ENCODE results near the gene BFAR.

Gene BFAR

GRCh38 chr16:14608111-14608566, 24.6 kb upstream of the BFAR start:
- no peak overlapping the region for H3K4me3 ChIP-seq (replicated peaks; ENCODE audit: low read depth, low read length)
- no peak for TF ChIP-seq CTCF (IDR thresholded peaks at IDR 0.05; ENCODE audit: low read depth, low read length, missing control alignments)
- DNase-seq (ENCODE audit: extremely low read depth, low read depth) = no peak

- no peak overlapping the region for H3K4me3 ChIP-seq (replicated peaks; ENCODE audit: low read depth, low read length)
- TF ChIP-seq CTCF (IDR thresholded peaks at IDR 0.05; ENCODE audit: low read depth, low read length, missing control alignments) = no peak
- DNase-seq (ENCODE audit: extremely low read depth, low read depth) = no peak
Measured at GRCh38 chr16:14608604-14609003, 24.1 kb upstream of the BFAR start.

- no peak overlapping the region for H3K4me3 ChIP-seq (replicated peaks; ENCODE audit: low read depth, low read length)
- TF ChIP-seq CTCF (IDR thresholded peaks at IDR 0.05; ENCODE audit: low read depth, low read length, missing control alignments) = no peak
- no peak for DNase-seq (ENCODE audit: extremely low read depth, low read depth)
Measured at GRCh38 chr16:14609716-14610115, 23.0 kb upstream of the BFAR start.

- no peak for DNase-seq (ENCODE audit: extremely low read depth, low read depth)
- no peak overlapping the region for H3K4me3 ChIP-seq (replicated peaks; ENCODE audit: low read depth, low read length)
- TF ChIP-seq CTCF (IDR thresholded peaks at IDR 0.05; ENCODE audit: low read depth, low read length, missing control alignments) = no peak
Measured at GRCh38 chr16:14611660-14612059, 21.1 kb upstream of the BFAR start.

- no peak overlapping the region for H3K4me3 ChIP-seq (replicated peaks; ENCODE audit: low read depth, low read length)
- no peak for DNase-seq (ENCODE audit: extremely low read depth, low read depth)
- TF ChIP-seq CTCF (IDR thresholded peaks at IDR 0.05; ENCODE audit: low read depth, low read length, missing control alignments) = no peak
Measured at GRCh38 chr16:14613991-14614390, 18.8 kb upstream of the BFAR start.

GRCh38 chr16:14616280-14616679, 16.5 kb upstream of the BFAR start:
- TF ChIP-seq CTCF (IDR thresholded peaks at IDR 0.05; ENCODE audit: low read depth, low read length, missing control alignments) = no peak
- DNase-seq (ENCODE audit: extremely low read depth, low read depth) = no peak
- no peak overlapping the region for H3K4me3 ChIP-seq (replicated peaks; ENCODE audit: low read depth, low read length)

- H3K4me3 ChIP-seq (replicated peaks; ENCODE audit: low read depth, low read length) = no peak overlapping the region
- TF ChIP-seq CTCF (IDR thresholded peaks at IDR 0.05; ENCODE audit: low read depth, low read length, missing control alignments) = no peak
- no peak for DNase-seq (ENCODE audit: extremely low read depth, low read depth)
Measured at GRCh38 chr16:14618566-14618965, 14.2 kb upstream of the BFAR start.
